HG03175 (cell line): ENCODE results near the gene ZNF354B.
"Not testable (repeated sequence)": the region's sequence is repeated elsewhere in the genome, so short reads cannot be mapped to it uniquely, and the experiment has no call there.

Source experiments
- ATAC-seq: cut with Tn5 transposase; IDR thresholded peaks from one replicate; pipeline ENCODE4 v1.9.1; 2021; ENCODE audit warnings: mild to moderate bottlenecking, moderate library complexity; ENCODE audit not compliant: unreplicated experiment

The ZNF354B gene

GRCh38 chr5:178859625-178860521, at the start of gene ZNF354B:
Gene ZNF354B, plus strand, starts transcription at chr5:178859953. Its CDS starts 1,095 bp downstream, at chr5:178861048.
- ATAC-seq, result peak; percentile 98

- no peak for ATAC-seq
These were observed 42.2 kb upstream of the ZNF354B start for GRCh38 chr5:178817506-178817905.

GRCh38 chr5:178818094-178818493, 41.7 kb upstream of the ZNF354B start:
- ATAC-seq, result no peak

- no peak for ATAC-seq
These were observed 39.8 kb upstream of the ZNF354B start for GRCh38 chr5:178820001-178820400.

GRCh38 chr5:178825444-178825843, 34.3 kb upstream of the ZNF354B start:
- ATAC-seq, result no peak

GRCh38 chr5:178826216-178826615, 33.5 kb upstream of the ZNF354B start:
- no peak for ATAC-seq

- no peak for ATAC-seq
These were observed 32.1 kb upstream of the ZNF354B start for GRCh38 chr5:178827636-178828035.

GRCh38 chr5:178831049-178831448, 28.7 kb upstream of the ZNF354B start:
- ATAC-seq, result no peak

GRCh38 chr5:178832618-178833201, 27.0 kb upstream of the ZNF354B start:
- no peak for ATAC-seq

- no peak for ATAC-seq
These were observed 23.1 kb upstream of the ZNF354B start for GRCh38 chr5:178836628-178837027.

GRCh38 chr5:178838695-178839318, 20.9 kb upstream of the ZNF354B start:
- not testable (repeated sequence) for ATAC-seq

GRCh38 chr5:178839319-178839704, 20.4 kb upstream of the ZNF354B start:
- no peak for ATAC-seq

- not testable (repeated sequence) for ATAC-seq
These were observed 19.4 kb upstream of the ZNF354B start for GRCh38 chr5:178840399-178840798.

- ATAC-seq, result no peak
These were observed 10.4 kb upstream of the ZNF354B start for GRCh38 chr5:178849316-178849715.

GRCh38 chr5:178851951-178852350, 7.8 kb upstream of the ZNF354B start:
- no peak for ATAC-seq

GRCh38 chr5:178854284-178854683, 5.5 kb upstream of the ZNF354B start:
- ATAC-seq, result no peak

GRCh38 chr5:178860615-178861014, 862 bp downstream of the ZNF354B start:
- not testable (repeated sequence) for ATAC-seq

- no peak for ATAC-seq
These were observed 1.9 kb downstream of the ZNF354B start for GRCh38 chr5:178861627-178862026.

GRCh38 chr5:178866946-178867345, 7.2 kb downstream of the ZNF354B start:
- ATAC-seq, result no peak

GRCh38 chr5:178869577-178869976, 9.8 kb downstream of the ZNF354B start:
- no peak for ATAC-seq

- ATAC-seq, result no peak
These were observed 10.7 kb downstream of the ZNF354B start for GRCh38 chr5:178870411-178870810.

- ATAC-seq, result no peak
These were observed 12.5 kb downstream of the ZNF354B start for GRCh38 chr5:178872302-178872701.
